ENCODE data around the gene GABRG3. TPM values are rescaled to one million over a fixed set of nuclear protein-coding genes. Genes with fewer than 3 reads are reported as not detected.

The GABRG3 gene
- total and polyA plus RNA-seq, 7 donors, result under 0.01 to 0.28 (median 0.05) TPM; not detected in 3

GRCh38 chr15:27582726-27583410 is 611.9 kb downstream of the GABRG3 start:
- no peak for TF ChIP-seq CTCF (IDR thresholded peaks at IDR 0.05)
- 65 to 80% methylated on average over 5 of the region's 5 CpGs for WGBS, 2 donors
- H3K27ac ChIP-seq, result no peak overlapping the region
- H3K9me3 ChIP-seq, result peaks cover 0 to 5% (median 0%) of the 10 kb centered on the region in 4 donors
- no peaks in the 10 kb centered on the region for H3K27me3 ChIP-seq
- no peak overlapping the region for H3K4me3 ChIP-seq
- H3K36me3 ChIP-seq, result no peaks in the 10 kb centered on the region
- no peak for DNase-seq
- no peaks in the 10 kb centered on the region for H3K4me1 ChIP-seq
- intact Hi-C loops (cut with DNase I), result no loop called here

GRCh38 chr15:27583651-27584050 is 612.7 kb downstream of the GABRG3 start:
- Histone ChIP-seq H3K36me3 (no peaks in the 10 kb centered on the region), H3K9me3 (peaks cover 0 to 5% (median 0%) of the 10 kb centered on the region in 4 donors), H3K27me3 (no peaks in the 10 kb centered on the region), H3K27ac (no peak overlapping the region), H3K4me3 (no peak overlapping the region), H3K4me1 (no peaks in the 10 kb centered on the region)
- WGBS, 2 donors, result 19 to 68% methylated on average over 1 of the region's 1 CpG
- no peak for DNase-seq
- intact Hi-C loops (cut with DNase I), result no loop called here
- no peak for TF ChIP-seq CTCF (IDR thresholded peaks at IDR 0.05)
- TF ChIP-seq POLR2AphosphoS5 (IDR thresholded peaks at IDR 0.05), result no peak
- TF ChIP-seq POLR2A (IDR thresholded peaks at IDR 0.05), result no peak

GRCh38 chr15:27585041-27585640 is 614.2 kb downstream of the GABRG3 start:
- DNase-seq, result no peak
- Histone ChIP-seq H3K27ac (no peak overlapping the region), H3K9me3 (peaks cover 0 to 5% (median 0%) of the 10 kb centered on the region in 4 donors), H3K36me3 (no peaks in the 10 kb centered on the region), H3K4me1 (no peaks in the 10 kb centered on the region), H3K4me3 (no peak overlapping the region), H3K27me3 (no peaks in the 10 kb centered on the region)
- no peak for TF ChIP-seq POLR2A (IDR thresholded peaks at IDR 0.05)
- TF ChIP-seq POLR2AphosphoS5 (IDR thresholded peaks at IDR 0.05), result no peak
- TF ChIP-seq CTCF (IDR thresholded peaks at IDR 0.05), result no peak
- no peak for TF ChIP-seq EP300 (IDR thresholded peaks at IDR 0.05)
- intact Hi-C loops (cut with DNase I), result no loop called here
- WGBS, 2 donors, result 79 to 85% methylated on average over 6 of the region's 6 CpGs

GRCh38 chr15:27587810-27588209 is 616.8 kb downstream of the GABRG3 start:
- no peaks in the 10 kb centered on the region for H3K36me3 ChIP-seq
- 44 to 47% methylated on average over 14 of the region's 14 CpGs for WGBS, 2 donors
- TF ChIP-seq POLR2AphosphoS5 (IDR thresholded peaks at IDR 0.05) (no peak), EP300 (IDR thresholded peaks at IDR 0.05) (no peak), POLR2A (IDR thresholded peaks at IDR 0.05) (no peak), CTCF (IDR thresholded peaks at IDR 0.05) (no peak)
- no peaks in the 10 kb centered on the region for H3K4me1 ChIP-seq
- H3K27ac ChIP-seq, result no peak overlapping the region
- DNase-seq, result no peak
- no peak overlapping the region for H3K4me3 ChIP-seq
- intact Hi-C loops (cut with DNase I), result no loop called here
- peaks cover 0 to 11% (median 0%) of the 10 kb centered on the region in 4 donors for H3K9me3 ChIP-seq
- peaks cover 0 to 2% (median 0%) of the 10 kb centered on the region in 3 donors for H3K27me3 ChIP-seq
